GM18502 (cell line): ENCODE measurements around the gene TNN.
"Not testable (repeated sequence)": the region's sequence is repeated elsewhere in the genome, so short reads cannot be mapped to it uniquely, and the experiment has no call there.

Experiments
- ATAC-seq: cut with Tn5 transposase; IDR thresholded peaks from one replicate; pipeline ENCODE4 v1.9.1; 2021; ENCODE audit warnings: mild to moderate bottlenecking; ENCODE audit not compliant: unreplicated experiment, poor library complexity

Gene TNN

DNA sequence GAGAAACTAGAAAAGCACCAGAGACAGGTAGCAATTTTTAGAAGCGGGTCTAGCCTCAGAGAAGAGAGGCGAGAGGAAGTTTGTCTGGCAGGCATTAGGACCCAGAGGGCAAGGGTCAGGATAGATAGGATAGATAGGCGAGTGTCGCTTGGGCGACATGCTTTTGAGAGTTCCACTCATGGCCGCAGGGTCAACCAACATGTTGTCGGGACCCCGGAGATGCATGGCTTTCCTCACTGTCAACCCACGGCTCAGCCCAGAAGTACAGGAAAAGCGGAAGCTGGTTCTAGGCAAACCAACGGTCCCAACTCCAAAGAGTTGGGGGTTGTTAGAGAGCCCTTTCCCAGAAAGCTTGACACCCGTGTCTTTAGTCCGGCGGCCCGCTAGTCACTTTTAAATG, 38.9 kb downstream of the TNN start:
- ATAC-seq: not testable (repeated sequence)

DNA sequence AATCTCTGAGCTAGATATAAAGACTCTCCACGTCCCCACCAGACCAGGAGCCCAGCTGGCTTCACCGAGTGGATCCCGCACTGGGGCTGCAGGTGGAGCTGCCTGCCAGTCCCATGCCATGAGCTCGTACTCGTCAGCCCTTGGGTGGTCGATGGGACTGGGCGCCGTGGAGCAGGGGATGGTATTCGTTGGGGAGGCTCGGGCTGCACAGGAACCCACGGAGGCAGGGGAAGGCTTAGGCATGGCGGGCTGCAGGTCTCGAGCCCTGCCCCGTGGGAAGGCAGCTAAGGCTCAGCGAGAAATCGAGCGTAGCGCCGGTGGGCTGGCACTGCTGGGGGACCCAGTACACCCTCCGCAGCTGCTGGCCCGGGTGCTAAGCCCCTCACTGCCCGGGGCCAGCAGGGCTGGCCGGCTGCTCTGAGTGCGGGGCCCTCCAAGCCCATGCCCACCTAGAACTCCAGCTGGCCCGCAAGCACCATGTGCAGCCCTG, 40.7 kb downstream of the TNN start:
- ATAC-seq: not testable (repeated sequence)

DNA sequence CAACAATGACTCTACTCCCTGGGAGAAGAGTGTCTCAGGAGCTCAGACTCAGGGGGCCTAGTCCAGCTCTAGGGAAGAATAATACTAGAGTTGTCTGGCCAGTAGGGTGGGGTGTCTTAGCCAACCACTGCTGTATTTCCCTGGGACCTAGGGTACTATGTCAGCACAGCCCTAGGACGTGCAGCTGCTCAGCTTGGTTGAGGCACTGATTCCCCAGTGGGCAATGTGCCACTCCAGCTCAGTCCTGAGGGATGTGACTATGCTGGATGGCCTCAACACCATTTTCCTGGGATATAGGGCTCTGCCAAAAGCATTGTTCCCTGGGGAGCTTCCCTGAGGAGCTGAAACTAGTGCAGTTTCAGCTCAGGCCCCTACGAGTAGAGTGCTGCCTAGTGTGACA, 47.4 kb downstream of the TNN start:
- ATAC-seq: no peak

DNA sequence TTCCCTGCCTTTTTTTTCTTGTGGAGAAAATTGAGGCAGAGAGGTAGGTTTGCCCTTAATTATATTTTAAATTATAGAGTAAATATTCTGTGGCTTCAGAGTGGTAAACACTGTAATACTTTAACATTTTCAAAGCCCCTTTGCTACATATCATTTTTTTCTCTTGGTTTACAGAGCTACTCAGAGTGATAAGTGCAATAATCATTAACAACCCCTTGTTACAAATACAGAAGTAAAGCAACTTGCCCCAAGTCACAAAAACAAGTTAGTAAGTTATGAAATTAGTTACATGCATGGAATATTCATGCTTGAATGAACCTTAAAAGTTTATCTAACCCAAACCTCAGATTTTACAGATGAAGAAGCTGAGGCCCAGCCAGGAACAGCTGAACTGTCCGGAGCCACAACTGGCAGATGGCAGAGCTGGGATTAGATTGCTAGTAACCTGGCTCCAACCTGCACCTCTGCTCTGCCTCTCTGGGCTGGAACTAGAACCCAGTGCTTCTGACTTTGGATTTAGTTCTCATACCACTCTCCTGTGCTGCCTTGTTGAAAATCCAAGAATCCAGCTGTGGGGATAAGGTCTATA, 48.7 kb downstream of the TNN start:
- no peak for ATAC-seq

DNA sequence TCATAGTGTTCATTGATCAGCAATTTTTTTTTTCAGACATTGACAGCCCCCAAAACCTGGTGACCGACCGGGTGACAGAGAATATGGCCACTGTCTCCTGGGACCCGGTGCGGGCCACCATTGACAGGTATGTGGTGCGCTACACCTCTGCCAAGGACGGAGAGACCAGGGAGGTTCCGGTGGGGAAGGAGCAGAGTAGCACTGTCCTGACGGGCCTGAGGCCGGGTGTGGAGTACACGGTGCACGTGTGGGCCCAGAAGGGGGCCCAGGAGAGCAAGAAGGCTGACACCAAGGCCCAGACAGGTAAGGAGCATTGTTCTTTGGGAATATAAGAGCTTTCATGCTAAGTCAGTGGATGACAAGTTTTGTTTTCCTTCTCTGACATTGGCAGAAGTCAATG, 49.3 kb downstream of the TNN start:
- no peak for ATAC-seq

DNA sequence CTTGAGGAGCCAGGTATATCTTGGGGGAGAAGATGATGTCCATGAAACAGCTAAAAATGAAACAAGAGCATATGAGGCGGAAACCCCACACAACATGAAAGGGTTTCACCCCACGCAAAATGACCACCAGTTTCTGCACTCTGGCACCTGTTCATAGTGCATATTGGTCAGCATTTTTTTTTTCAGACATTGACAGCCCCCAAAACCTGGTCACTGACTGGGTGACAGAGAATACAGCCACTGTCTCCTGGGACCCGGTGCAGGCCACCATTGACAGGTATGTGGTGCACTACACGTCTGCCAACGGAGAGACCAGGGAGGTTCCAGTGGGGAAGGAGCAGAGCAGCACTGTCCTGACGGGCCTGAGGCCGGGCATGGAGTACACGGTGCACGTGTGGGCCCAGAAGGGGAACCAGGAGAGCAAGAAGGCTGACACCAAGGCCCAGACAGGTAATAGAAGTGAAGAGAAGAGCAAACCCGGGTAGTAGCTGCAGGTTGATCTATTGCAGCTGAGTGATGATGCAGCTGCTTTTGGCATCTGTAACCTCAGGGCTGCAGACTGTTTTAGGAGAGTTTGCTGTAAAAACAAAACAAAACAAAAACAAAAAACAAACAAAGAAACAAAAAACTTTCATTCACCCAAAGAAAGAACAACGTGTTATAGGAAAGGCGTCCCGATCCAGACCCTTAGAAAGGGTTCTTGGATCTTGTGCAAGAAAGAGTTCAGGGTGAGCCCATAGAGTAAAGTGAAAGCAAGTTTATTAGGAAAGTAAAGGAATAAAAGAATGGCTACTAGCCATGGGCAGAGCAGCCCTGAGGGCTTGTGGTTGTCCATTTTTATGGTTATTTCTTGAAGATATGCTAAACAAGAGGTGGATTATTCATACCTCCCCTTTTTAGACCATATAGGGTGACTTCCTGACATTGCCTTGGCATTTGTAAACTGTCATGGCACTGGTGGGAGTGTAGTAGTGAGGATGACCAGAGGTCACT, 51.0 kb downstream of the TNN start:
- ATAC-seq: no peak

DNA sequence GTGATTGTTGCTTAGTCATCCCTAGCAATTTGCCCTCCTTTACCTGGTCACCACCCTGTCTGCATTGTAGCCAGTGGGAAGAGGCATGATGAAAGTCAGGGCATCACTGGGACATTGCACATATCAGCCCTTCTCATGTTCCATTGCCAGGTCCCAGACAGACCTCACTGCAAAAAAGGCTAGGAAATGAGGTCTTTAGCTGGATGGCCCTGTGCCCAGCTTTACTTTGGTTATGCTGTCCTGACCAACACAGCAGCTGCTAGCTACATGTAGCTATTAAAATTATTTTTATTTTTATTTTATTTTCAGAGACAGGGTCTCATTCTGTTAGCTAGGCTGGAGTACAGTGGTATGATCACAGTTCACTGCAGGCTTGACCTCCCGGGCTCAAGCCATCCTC, 52.9 kb downstream of the TNN start:
- no peak for ATAC-seq

DNA sequence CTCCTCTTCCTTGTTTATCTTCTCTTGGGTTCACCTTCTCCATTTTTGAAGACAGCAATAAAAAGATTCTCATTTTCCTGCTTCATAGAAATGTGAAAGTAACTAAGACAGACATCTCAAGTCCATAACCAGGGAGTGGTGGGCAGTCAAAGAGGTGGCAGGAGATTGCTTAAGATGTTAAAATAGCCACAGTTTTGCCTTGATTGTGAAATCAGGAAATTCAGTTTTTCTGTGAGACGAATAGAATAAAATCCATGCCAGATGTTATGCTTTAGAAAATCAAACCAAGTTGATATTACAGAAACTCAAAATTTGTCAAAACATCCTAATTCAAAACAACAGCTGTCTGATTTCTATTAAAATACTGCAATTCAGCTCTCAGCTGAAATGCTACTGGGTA, 57.2 kb downstream of the TNN start:
- ATAC-seq: no peak

DNA sequence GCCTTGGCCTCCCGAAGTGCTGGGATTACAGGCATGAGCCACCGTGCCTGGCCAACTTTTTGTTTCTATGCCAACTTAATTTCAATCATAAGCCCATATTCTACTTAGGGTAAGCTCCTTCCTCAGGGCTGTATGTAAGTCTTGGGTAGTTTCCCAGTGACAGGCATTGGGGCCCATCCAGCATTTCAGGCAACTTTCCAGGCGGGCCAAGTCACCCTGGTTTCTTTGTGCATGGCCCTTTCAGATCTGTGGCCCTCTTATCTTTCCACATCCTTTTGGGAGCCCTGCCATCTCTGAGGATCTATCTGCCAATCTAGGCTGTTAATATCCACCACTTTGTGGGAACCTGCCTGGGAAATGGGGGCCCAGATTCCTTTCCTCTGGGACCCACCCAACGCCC, 58.7 kb downstream of the TNN start:
- no peak for ATAC-seq

DNA sequence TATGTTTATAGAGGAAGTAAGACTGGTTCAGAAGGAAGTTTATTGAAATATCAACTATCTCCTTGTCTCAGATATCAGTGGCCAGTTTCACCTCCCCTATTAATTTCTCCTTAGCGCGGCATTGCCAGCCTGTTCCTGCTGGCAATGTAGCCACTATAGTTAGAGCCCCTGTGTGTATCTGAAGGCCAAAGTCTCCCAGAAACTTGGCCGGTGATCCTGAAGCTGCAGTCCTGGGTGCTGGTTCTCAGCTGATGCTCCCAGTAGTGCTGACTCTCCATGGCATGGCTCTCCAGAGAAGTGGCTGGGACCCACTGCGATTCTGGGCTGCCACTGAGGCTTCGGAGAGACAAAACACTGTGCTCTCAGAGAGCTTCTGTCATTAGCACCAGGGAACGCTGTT, 59.9 kb downstream of the TNN start:
- no peak for ATAC-seq

DNA sequence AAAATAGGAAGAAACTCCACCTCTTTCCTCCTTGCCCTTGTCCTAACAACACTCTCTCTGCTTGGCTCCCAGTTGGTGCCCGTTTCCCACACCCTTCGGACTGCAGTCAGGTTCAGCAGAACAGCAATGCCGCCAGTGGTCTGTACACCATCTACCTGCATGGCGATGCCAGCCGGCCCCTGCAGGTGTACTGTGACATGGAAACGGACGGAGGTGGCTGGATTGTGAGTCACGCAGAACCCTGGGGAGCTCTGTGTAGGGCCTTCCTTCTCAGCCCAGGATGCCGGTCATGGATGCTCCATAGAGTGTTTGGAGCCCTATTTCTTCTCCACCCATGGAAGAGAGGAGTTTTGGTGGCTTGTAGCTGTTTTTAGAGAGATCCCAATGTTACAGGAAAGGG, 60.9 kb downstream of the TNN start:
- ATAC-seq: no peak

DNA sequence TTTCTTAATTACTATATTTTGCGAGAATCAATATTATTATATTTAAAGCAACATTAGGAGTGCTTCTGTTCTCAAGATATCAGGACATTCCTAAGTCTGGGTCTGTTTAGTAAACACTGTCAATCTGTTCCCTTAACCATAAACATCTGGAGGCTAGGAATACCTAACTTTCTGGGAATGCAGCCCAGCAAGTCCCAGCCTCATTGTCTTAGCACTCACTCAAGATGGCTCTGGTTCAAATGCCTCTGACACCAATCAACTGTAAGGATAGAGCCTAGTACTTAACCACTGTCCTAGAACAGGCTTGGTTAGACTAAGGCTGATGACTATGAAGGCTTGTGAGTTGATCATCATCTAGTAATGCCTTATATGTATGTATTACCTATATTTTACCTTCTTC, 61.5 kb downstream of the TNN start:
- ATAC-seq: no peak

DNA sequence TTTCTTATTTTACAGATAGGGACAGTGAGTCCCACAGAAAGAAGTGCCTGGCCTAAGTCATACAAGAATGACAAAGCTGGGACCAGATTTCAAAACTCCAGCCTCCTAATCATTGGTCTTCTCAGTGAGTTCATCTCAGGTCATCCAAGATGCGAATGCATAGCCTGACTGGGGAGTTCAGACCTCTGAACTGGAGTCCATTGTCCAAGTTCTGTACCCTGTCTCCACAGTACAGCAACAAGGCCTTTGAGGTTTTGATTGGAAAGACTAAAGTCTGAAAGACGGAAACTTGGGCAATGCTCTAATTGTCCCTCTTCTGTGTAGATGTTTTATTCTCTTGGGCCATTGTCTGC, 62.0 kb downstream of the TNN start:
- no peak for ATAC-seq

DNA sequence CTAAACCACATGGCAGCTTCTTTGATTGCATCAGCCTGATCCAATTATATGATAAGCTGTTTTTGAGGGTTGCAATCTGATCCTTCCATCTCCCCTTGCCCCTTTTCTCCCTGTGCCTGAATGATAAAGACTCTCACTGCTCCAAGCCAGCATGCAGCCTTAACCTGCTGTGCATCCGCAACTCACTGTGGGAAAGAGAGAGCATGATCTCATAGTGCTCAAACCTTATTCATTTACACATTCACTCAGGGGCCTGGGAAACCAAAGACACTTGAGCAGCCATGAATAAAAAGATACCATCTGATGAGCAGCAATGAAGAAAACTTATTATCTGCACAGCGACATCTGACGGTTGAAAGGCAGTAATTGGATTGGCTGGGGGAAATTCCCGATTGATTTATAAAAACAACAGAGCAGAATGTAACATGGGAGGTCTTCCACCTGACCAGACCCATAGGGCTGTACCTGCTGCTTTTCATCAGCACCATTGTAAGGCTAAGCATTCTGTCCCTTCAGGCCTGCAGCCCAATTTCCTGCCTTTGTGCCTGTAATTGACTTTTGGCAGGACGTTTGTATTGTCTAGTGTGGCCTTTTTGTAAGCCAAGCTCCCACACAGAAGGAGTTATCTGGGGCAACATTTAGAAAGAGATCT, 62.5 kb downstream of the TNN start:
- no peak for ATAC-seq

DNA sequence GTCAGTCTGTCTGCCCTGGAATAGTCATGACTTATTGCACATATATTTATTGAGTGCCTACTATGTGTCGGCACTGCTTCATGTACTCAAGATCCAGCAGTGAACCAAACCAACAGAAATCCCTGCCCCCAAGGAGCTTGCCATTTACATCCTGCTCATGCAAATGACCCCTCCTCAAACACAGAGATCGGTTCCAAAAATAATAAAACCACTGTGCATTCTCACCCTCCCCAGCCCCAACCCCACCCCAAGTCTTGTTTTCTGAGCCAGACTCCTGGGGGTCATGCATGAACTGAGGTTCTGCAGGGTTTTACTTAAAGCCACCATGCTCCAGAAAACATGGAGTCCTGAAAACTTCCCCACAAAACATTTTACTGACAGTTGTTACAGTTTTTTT, 63.0 kb downstream of the TNN start:
- no peak for ATAC-seq

DNA sequence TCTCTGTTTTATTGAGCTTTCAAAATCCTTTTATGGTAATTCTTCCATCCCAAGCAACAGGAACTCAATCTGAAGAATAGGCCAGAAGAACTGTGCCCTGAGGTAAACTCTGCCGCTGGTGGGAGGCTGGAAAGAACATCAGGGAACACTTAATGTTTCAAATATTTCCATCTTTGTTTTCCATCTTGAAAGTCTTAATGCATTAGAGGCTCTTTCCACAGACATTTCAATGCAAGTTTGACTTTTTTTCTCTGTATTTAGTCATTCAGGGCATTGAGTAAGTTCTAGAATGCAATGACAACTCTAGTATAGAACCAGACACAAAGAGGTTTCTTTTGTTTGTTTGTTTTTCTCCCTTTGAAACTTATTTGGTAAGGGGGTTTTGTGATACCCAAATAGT, 63.5 kb downstream of the TNN start:
- no peak for ATAC-seq

DNA sequence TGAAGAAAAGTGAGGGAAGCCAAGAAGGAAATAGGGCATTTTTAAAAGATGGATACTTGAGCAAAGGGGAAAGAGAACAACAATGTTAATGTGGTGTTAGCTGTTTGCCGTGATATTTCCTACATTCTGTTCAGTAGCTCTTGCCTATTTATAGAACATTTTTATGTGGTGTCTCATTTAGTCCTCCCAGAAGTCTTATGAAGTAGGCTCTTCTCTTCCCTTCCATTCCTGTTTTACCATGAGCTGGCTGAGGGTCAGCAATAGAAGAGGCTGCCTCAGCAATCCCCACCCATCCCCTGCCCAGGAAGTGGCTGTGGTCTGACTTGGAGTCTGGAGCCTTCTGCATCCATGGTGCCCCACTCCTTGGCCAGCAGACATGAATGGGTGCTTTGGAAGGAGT, 64.8 kb downstream of the TNN start:
- no peak for ATAC-seq

DNA sequence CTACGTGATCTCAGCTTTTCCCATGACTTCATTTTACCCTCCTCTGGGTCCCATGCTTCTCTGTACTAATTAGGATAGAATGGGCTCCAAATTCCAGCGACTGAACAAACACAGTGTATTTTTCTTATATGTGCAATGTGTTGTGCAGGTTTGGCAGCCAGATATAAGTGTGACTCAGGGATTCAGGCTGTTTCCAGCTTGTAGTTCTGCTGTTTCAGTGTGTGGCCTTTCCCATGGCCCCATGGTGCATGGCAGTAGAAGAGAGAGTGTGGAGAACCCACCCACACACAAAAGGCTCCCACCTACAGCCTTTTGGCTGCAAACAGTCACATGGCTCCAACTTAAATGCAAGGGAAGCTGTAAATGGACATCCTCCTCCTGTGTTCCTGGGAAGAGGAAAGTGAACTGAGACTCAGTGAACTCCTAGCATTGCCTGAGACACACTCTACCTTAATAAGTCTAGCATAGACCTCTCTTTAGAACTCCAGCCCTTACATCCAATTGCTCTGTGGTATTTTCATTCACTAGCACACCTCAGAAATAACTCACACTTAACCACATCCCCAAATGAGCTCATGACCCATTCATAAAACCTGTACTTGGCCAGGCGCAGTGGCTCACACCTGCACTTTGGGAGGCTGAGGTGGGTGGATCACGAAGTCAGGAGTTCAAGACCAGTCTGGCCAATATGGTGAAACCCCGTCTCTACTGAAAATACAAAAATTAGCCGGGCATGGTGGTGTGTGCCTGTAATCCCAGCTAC, 66.2 kb downstream of the TNN start:
- peak; percentile 43 for ATAC-seq

DNA sequence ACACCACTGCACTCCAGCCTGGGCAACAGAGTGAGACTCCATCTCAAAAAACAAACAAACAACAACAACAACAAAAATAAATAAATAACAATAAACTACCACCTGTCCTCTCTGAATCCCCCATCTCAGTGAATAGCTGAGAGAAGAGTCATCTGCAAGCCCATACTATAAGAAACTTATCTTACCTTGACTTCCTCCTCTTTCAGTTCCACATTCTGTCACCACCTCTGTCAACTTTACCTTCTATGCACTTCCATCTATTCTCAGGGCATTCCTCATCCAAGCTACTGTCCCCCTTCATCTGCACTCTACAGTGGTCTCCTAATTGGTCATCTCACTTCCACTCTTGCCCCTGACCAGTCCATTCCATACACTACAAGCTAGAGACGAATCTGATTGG, 66.9 kb downstream of the TNN start:
- ATAC-seq: peak; percentile 62

DNA sequence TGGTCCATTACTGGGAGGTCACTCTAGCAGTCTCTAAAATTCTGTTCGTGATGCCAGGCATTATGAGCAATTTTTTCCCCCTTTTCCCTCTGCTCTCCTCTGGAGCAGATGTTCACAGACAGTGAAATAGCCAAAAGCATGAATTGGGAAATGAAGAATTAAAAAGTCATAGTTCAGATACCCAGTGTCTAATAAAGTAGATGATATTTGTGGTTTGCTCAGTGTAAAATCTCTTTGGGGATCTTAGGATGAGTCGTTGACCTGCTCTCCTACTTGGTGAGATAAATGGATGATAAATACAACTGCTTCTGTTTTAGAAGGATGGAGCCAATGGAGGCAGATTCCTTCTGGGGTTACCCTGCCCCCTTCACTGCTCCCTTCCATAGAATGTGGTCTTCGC, 68.6 kb downstream of the TNN start:
- ATAC-seq: no peak

DNA sequence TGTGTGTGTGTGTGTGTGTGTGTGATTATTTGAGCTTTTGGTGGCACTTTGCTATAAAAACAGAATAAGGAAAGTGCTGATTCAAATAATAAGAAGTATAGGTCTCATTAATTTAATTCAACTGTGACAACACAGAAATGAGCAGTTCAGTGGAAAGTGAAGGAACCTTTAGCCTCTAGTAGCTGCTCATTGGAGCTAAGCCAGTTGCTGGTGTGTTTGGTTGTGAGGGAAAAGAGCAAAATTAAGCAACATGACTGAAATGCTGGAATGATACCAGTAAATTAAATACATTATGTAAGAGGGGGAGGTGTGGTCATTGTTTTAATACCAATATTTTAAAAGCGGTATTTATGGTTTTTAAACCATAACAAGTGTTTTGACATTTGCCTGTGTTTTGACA, 69.7 kb downstream of the TNN start:
- no peak for ATAC-seq
